ENCODE results near the gene TMC5.

TMC5 gene

GRCh38 chr16:19463468-19464315, 46.0 kb downstream of the TMC5 start:
- no peak for DNase-seq (ENCODE audit: low read depth)

DNA sequence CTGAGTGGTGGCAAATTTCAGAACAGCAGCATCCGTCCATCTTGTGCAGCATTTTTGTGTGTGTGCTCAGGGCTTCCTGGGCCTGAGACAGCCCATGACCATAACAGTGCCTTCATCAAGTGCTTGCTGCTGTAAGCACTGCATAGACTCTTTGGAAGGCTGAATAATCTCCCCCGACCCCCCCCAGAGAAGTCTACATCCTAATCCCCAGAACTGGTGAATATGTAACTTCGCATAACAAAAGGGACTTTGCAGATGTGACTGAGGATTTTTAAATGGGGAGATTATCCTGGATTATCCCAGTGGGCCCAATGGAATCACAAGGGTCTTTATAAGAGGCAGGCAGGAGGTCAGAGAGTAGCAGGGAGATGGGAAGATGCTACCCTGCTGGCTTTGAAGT, 50.6 kb downstream of the TMC5 start:
- no peak for DNase-seq (ENCODE audit: low read depth)

DNA sequence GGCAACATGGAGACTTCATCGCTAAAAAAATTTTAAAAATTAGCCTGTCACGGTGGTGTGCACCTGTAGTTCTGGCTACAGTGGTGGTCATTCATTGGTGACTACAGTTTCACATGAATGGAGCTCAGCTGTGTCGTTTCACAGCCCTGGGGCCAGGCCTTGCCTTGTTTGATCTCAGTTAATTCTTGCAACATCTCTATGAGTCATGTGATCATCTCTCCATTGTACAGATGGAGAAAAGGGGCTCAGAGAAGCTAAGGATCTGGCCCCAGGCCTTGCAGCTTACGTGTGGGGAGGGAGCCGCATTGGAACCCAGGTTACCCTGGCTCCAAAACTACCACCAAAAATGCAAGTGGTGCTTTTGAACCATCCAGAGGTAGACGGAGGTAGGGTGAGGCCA, 54.8 kb downstream of the TMC5 start:
- DNase-seq (ENCODE audit: low read depth): no peak

DNA sequence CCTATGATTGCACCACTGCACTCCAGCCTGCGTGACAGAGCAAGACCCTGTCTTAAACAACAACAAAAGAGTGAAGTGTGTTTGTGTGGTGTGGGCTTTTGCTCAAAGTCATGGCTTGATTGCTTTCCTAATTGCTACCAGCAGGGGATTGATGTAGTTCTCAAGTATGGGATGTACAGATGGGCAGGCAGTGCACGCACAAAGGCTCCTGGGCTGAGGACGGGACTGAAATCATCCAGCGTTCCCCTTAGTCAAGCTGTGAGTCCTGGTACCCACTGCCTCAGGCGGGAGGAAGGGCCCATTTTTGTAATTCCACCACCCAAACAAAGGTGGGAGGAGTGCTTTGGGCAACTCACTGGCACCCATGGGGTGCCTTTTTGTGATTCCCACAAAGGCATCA, 56.9 kb downstream of the TMC5 start:
- no peak for DNase-seq (ENCODE audit: low read depth)

DNA sequence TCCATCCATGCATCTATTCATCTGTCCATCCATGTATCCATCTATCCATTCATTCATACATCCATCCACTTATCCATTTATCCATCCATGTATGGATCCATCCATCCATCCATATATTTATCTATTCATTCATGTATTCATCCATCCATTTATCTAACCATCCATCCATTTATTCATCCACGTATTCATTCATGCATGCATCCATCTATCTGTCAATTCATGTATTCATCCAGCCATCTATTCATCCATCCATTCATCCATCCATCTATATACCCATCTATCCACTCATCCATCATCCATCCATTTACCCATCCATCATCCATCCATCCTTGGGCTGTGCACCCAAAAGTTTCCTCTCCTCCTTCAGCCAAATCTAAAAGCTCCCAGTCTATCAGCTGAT, 60.8 kb downstream of the TMC5 start:
- DNase-seq (ENCODE audit: low read depth): no peak

DNA sequence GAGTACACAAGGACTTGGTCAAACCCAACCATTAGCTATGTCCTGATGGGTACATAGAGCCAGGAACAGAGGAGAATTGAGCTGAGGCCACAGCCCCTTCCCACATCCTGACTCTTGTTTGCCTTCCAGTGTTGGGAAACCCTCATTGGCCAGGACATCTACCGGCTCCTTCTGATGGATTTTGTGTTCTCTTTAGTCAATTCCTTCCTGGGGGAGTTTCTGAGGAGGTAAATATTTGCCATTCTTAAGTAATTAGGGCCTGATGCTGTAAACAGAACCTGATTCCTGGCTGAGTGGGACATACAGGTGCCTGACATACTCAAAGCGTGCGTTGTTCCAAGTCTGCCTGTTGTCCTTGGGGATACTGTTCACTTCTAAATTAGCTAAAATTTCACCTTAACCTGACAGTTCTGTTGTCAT, 61.6 kb downstream of the TMC5 start:
- no peak for DNase-seq (ENCODE audit: low read depth)

DNA sequence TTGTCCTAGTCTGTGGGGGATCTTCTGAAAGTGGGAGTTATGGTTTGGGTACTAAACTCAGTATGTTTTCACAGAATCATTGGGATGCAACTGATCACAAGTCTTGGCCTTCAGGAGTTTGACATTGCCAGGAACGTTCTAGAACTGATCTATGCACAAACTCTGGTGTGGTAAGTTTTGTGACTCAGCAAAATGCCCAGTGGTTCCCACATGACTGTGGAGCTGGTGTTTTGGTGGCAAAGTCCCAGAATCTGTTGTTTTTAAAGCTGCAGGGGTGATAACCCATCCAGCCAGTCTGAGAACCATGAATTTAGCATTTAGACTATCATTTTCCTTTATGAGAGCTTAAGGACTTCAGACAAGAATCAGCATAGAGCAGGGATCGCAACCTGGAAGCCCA, 63.6 kb downstream of the TMC5 start:
- peak; percentile 5 for DNase-seq (ENCODE audit: low read depth)

DNA sequence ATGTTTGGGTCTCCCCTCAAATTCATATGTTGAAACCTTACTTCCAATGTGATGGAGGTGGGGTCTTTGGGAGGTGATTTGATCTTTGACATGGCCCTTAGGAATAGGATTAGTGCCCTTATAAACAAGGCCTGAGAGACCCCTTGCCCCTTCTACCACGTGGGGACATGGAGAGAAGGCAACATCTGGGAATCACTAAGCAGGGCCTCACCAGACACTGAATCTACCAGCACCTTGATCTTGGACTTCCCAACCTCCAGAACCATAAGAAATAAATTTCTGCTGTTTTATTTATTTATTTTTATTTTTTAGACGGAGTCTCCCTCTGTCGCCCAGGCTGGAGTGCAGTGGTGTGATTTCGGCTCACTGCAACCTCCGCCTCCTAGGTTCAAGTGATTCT, 64.1 kb downstream of the TMC5 start:
- DNase-seq (ENCODE audit: low read depth): no peak

GRCh38 chr16:19482291-19482690, 64.6 kb downstream of the TMC5 start:
- DNase-seq (ENCODE audit: low read depth): no peak

DNA sequence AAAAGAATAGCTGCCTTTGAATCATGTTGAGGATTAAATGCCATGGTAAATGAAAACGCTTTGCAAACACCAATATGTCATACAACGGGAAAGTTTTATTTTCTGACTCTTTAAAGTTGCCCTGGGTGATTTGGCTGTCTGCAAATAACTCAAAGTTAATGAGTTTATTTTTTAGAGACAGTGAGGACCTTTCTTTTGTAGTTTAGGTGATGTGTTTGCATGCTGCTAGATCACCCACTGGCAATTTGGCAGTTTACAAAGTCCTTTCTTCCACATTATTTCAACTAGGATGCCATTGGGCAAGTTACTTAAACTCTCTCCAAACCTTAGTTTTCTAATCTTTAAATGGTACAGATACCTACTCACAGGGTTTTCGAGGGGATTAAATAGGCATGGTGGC, 66.4 kb downstream of the TMC5 start:
- no peak for DNase-seq (ENCODE audit: low read depth)

DNA sequence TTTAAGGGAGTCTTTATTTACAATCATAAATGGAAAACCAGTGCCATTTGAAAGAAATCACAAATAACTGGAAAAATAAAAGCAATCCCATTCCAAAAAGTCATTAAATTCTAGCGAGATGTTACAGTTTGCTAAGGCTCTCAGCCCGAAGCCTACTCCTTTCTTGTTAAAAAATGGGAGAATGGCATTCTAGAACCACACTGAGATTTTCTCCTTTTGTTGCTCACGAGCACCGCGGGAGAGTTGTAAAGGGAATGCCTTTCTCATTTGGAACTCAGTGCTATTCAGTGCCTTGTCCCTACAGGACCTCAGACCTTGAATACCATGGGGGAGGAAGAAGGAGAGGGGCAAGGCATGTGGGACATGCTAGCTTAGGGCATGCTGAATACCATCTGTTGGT, 67.9 kb downstream of the TMC5 start:
- no peak for DNase-seq (ENCODE audit: low read depth)

DNA sequence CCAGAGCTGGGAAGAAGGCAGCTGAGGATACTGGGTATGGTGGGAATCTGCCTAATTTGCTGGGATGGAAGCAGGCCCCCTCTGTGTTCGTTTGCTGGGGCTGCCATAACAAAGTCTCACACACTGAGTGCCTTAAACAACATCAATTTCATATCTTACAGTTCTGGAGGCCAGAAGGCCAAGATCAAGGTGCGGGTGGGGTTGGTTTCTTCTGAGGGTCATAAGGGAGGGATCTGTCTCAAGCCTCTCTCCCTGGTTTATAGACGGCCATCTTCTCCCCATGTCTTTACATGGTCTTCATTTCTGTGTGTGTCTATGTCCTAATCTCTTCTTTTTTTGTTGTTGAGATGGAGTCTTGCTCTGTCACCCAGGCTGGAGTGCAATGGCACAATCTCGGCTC, 68.4 kb downstream of the TMC5 start:
- no peak for DNase-seq (ENCODE audit: low read depth)

- DNase-seq (ENCODE audit: low read depth): no peak
Measured at GRCh38 chr16:19486750-19487325, 69.2 kb downstream of the TMC5 start.

DNA sequence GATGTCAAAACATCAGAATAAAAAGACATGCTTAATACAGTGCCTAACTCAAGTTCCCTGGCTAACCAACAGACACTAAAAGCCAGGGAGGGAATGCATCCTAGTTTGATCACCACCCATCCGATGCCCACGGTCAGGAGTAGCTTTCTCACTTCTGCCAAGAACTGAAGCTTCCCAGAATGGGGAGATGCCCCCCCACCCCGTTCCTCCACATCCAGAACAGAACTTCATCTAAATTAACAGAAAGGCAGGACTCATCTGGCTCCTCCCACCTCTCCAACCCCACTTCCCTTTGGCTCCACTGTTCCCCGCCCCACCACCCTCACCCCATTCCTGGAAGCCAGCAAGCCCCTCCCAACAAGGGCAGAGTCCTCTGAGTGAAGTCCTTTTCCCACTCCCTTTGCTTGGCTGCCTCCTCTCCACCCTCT, 70.5 kb downstream of the TMC5 start:
- DNase-seq (ENCODE audit: low read depth): no peak

DNA sequence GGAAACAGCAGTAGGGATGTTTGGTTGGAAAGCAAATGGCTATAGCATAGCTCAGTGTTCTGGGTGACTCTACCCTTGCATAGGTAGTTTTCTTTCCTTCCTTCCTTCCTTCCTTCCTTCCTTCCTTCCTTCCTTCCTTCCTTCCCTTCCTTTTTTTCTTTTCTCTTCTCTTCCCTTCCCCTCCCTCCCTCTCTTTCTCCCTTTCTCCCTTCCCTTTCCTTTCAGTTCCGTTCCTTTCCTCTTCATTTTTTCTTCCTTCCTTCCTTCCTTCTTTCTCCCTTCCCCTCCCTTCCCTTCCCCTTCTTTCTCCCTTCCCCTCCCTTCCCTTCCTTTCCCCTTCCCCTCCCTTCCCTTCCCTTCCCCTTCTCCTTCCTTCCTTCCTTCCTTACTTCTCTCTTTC, 72.9 kb downstream of the TMC5 start:
- no peak for DNase-seq (ENCODE audit: low read depth)

GRCh38 chr16:19497176-19497575, 79.5 kb downstream of the TMC5 start:
- no peak for DNase-seq (ENCODE audit: low read depth)

DNA sequence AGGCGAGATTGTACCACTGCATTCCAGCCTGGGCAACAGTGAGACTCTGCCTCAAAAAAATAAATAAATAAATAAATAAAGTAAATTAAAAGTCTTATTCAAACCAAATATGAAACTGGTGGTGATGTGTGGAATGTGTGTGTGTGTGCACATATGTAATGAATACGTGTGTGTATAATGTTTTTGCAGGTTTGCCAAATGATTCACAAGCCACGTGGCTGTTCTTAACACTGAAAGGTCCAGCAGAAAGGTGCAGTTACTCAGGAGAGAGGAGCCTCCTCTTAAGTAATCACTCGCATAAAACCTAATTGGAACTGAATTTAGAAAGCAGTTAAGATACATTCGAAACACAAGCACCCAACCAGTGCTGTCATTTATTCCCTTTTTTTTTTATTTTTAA, 81.3 kb downstream of the TMC5 start:
- DNase-seq (ENCODE audit: low read depth): no peak

GRCh38 chr16:19499481-19499880, 81.8 kb downstream of the TMC5 start:
- DNase-seq (ENCODE audit: low read depth): no peak

DNA sequence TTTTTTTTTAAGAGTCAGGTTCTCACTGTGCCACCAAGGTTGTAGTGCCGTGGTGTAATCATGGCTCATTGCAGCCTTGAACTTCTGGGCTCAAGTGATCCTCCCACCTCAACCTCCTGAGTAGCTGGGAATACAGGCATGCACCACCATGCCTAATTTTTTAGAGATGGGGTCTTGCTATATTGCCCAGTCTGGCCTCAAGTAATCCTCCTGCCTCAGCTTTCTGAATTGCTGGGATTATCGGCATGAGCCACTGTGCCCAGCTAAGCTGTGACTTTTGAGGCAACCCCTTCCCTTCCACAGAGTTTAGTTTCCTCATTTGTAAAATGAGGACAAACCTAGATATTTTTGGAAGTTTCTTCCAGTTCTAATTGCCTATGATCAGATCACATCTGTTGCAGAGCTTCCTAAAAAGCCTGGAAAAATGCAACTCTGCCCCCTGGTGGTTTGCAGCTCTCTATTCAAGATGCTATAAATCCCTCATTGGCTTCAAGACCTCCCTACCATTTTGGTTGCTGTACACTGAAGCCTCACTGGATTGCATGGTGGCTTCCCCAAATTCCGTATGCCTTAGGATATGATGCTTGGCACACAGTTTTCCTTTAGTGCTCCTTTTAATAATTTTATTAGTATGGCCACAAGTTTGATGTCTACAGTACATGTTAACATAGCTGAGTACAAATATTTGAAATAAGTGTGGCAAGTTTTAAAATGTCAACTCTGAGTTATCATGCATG, 84.9 kb downstream of the TMC5 start:
- peak; percentile 62 for DNase-seq (ENCODE audit: low read depth)

DNA sequence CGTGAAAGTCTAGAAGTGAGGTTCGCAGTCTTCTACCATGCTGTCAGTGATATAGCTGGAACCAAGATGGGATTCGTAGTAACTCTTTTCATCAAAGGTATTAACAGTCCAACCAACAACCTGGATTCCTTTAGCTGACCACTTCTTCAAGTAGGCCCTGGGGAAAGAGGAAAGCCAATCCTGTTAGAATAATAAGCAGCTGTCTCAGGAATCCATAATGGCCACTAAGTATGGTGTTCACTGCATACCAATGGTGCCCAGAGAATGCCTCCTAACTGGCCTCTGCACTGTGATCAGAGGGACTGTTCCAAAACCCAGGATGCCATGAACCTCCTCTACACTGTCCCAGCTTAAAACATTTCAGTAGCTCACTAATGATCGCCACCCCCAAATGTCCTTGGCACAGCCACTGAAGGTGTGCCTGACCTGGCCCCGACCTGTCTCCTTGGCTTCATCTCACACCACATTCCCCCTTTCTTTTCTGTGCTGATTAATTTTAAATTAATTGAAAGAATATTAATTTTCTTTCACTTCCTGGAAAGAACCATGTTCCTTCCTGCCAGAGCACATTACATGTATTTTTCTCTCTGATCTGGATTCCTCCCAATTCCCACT, 85.9 kb downstream of the TMC5 start:
- DNase-seq (ENCODE audit: low read depth): no peak

GRCh38 chr16:19505600-19506303, 88.1 kb downstream of the TMC5 start:
- DNase-seq (ENCODE audit: low read depth): peak; percentile 94

DNA sequence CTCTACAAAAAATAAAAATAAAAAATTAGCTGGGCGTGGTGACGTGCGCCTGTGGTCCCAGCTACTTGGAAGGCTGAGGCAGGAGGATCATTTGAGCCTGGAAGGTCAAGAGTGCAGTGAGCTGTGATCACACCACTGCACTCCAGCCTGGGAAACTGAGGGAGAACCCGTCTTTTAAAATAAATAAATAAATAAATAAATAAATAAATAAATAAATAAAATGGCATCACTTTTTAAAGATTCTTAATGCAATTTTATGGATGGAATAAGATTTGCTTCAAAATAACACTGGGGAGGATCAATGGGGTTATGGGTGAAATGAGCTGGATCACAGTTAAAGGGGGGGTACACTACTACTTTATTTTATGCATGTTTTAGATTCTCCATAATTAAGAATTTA, 89.3 kb downstream of the TMC5 start:
- DNase-seq (ENCODE audit: low read depth): no peak
